ENCODE measurements around the gene OR52N2.

Gene OR52N2

GRCh38 chr11:5809905-5810795, 1.4 kb downstream of the OR52N2 start:
- H3K9ac ChIP-seq (ENCODE audit: insufficient read length), result no peak overlapping the region
- H3K4me3 ChIP-seq, result no peak overlapping the region
- no peak for TF ChIP-seq FOXP2 (optimal IDR thresholded peaks at IDR 0.05; ENCODE audit: control extremely low read depth, extremely low read length, insufficient read depth)
- TF ChIP-seq EZH2 (IDR thresholded peaks at IDR 0.05), result no peak
- no peaks in the 10 kb centered on the region for H3K9me3 ChIP-seq (ENCODE audit: low read depth, low read length)
- no peaks in the 10 kb centered on the region for H3K36me3 ChIP-seq (ENCODE audit: insufficient read depth, low read length)
- DNase-seq (ENCODE audit: low read depth, low spot score), result no peak
- H3K27ac ChIP-seq, result no peak overlapping the region

- TF ChIP-seq EZH2 (IDR thresholded peaks at IDR 0.05) (no peak), FOXP2 (optimal IDR thresholded peaks at IDR 0.05; ENCODE audit: control extremely low read depth, extremely low read length, insufficient read depth) (no peak), POLR2AphosphoS5 (IDR thresholded peaks at IDR 0.05; ENCODE audit: borderline replicate concordance, low read depth, low read length) (no peak)
- no peaks in the 10 kb centered on the region for H3K9me3 ChIP-seq (ENCODE audit: low read depth, low read length)
- no peaks in the 10 kb centered on the region for H3K36me3 ChIP-seq (ENCODE audit: insufficient read depth, low read length)
- no peak overlapping the region for H3K27ac ChIP-seq
- no peak overlapping the region for H3K9ac ChIP-seq (ENCODE audit: insufficient read length)
- no peak for DNase-seq (ENCODE audit: low read depth, low spot score)
- H3K4me3 ChIP-seq, result no peak overlapping the region
Measured at GRCh38 chr11:5815534-5815933, 6.8 kb downstream of the OR52N2 start.

- no peak for DNase-seq (ENCODE audit: low read depth, low spot score)
- Histone ChIP-seq H3K27ac (no peak overlapping the region), H3K9me3 (ENCODE audit: low read depth, low read length) (no peaks in the 10 kb centered on the region), H3K4me3 (no peak overlapping the region), H3K36me3 (ENCODE audit: insufficient read depth, low read length) (no peaks in the 10 kb centered on the region), H3K9ac (ENCODE audit: insufficient read length) (no peak overlapping the region)
- no peak for TF ChIP-seq FOXP2 (optimal IDR thresholded peaks at IDR 0.05; ENCODE audit: control extremely low read depth, extremely low read length, insufficient read depth)
- TF ChIP-seq POLR2AphosphoS5 (IDR thresholded peaks at IDR 0.05; ENCODE audit: borderline replicate concordance, low read depth, low read length), result no peak
- TF ChIP-seq EZH2 (IDR thresholded peaks at IDR 0.05), result no peak
Measured at GRCh38 chr11:5818245-5818886, 9.6 kb downstream of the OR52N2 start.

- TF ChIP-seq FOXP2 (optimal IDR thresholded peaks at IDR 0.05; ENCODE audit: control extremely low read depth, extremely low read length, insufficient read depth) (no peak), EZH2 (IDR thresholded peaks at IDR 0.05) (no peak), POLR2AphosphoS5 (IDR thresholded peaks at IDR 0.05; ENCODE audit: borderline replicate concordance, low read depth, low read length) (no peak)
- H3K27ac ChIP-seq, result no peak overlapping the region
Measured at GRCh38 chr11:5831196-5831829, 22.6 kb downstream of the OR52N2 start.

GRCh38 chr11:5833446-5833845, 24.7 kb downstream of the OR52N2 start:
- Histone ChIP-seq H3K27ac (no peak overlapping the region), H3K9me3 (ENCODE audit: low read depth, low read length) (no peaks in the 10 kb centered on the region), H3K9ac (ENCODE audit: insufficient read length) (no peak overlapping the region), H3K36me3 (ENCODE audit: insufficient read depth, low read length) (no peaks in the 10 kb centered on the region), H3K4me3 (no peak overlapping the region)
- TF ChIP-seq EZH2 (IDR thresholded peaks at IDR 0.05), result no peak
- no peak for DNase-seq (ENCODE audit: low read depth, low spot score)

More at GRCh38 chr11:5831196-5831829, 22.6 kb downstream of the OR52N2 start:
- Histone ChIP-seq H3K4me3 (no peak overlapping the region), H3K9ac (ENCODE audit: insufficient read length) (no peak overlapping the region), H3K9me3 (ENCODE audit: low read depth, low read length) (no peaks in the 10 kb centered on the region), H3K36me3 (ENCODE audit: insufficient read depth, low read length) (no peaks in the 10 kb centered on the region)
- peak; percentile 24 for DNase-seq (ENCODE audit: low read depth, low spot score)

- no peak overlapping the region for H3K4me3 ChIP-seq
- H3K27ac ChIP-seq, result no peak overlapping the region
- no peak for DNase-seq (ENCODE audit: low read depth, low spot score)
- no peak overlapping the region for H3K9ac ChIP-seq (ENCODE audit: insufficient read length)
- H3K36me3 ChIP-seq (ENCODE audit: insufficient read depth, low read length), result no peaks in the 10 kb centered on the region
- no peaks in the 10 kb centered on the region for H3K9me3 ChIP-seq (ENCODE audit: low read depth, low read length)
- TF ChIP-seq POLR2AphosphoS5 (IDR thresholded peaks at IDR 0.05; ENCODE audit: borderline replicate concordance, low read depth, low read length) (no peak), EZH2 (IDR thresholded peaks at IDR 0.05) (no peak), FOXP2 (optimal IDR thresholded peaks at IDR 0.05; ENCODE audit: control extremely low read depth, extremely low read length, insufficient read depth) (no peak)
Measured at GRCh38 chr11:5837695-5838094, 29.0 kb downstream of the OR52N2 start.

GRCh38 chr11:5841797-5842196, 33.1 kb downstream of the OR52N2 start, which contains the start of gene OR52E6:
Gene OR52E6 (minus strand): TSS chr11:5841897. CDS start chr11:5841897, 0 bp downstream.
- H3K27ac ChIP-seq, result no peak within 1 kb of the TSS
- no peaks in the 10 kb centered on the region for H3K9me3 ChIP-seq (ENCODE audit: low read depth, low read length)
- no peak for DNase-seq (ENCODE audit: low read depth, low spot score)
- no peak within 1 kb of the TSS for H3K9ac ChIP-seq (ENCODE audit: insufficient read length)
- no peak within 1 kb of the TSS for H3K4me3 ChIP-seq
- H3K36me3 ChIP-seq (ENCODE audit: insufficient read depth, low read length), result no peaks in the 10 kb centered on the region
- TF ChIP-seq POLR2AphosphoS5 (IDR thresholded peaks at IDR 0.05; ENCODE audit: borderline replicate concordance, low read depth, low read length) (no peak), FOXP2 (optimal IDR thresholded peaks at IDR 0.05; ENCODE audit: control extremely low read depth, extremely low read length, insufficient read depth) (no peak), EZH2 (IDR thresholded peaks at IDR 0.05) (no peak)

- H3K9me3 ChIP-seq (ENCODE audit: low read depth, low read length), result no peaks in the 10 kb centered on the region
- H3K9ac ChIP-seq (ENCODE audit: insufficient read length), result no peak overlapping the region
- H3K36me3 ChIP-seq (ENCODE audit: insufficient read depth, low read length), result no peaks in the 10 kb centered on the region
- H3K4me3 ChIP-seq, result no peak overlapping the region
- no peak overlapping the region for H3K27ac ChIP-seq
- no peak for TF ChIP-seq EZH2 (IDR thresholded peaks at IDR 0.05)
- no peak for TF ChIP-seq POLR2AphosphoS5 (IDR thresholded peaks at IDR 0.05; ENCODE audit: borderline replicate concordance, low read depth, low read length)
- no peak for TF ChIP-seq FOXP2 (optimal IDR thresholded peaks at IDR 0.05; ENCODE audit: control extremely low read depth, extremely low read length, insufficient read depth)
- no peak for DNase-seq (ENCODE audit: low read depth, low spot score)
Measured at GRCh38 chr11:5846701-5847100, 38.0 kb downstream of the OR52N2 start.
